Dendritic cell treated with granulocyte-macrophage colony-stimulating factor and Interleukin-4, amounts not matched to agents 40 ng/mL and 50 ng/mL, for 4 days (primary cell): Measurements from ENCODE around the gene PHACTR1.

Experiments used
- H3K27ac Mint-ChIP-seq: one replicate; pipeline ENCODE4 v1.8.0; 2022; ENCODE audit warnings: mild to moderate bottlenecking, mixed read lengths
- H3K27me3 Mint-ChIP-seq: one replicate; pipeline ENCODE4 v1.8.0; 2022; ENCODE audit warnings: mild to moderate bottlenecking, mixed read lengths
- H3K36me3 Mint-ChIP-seq: one replicate; pipeline ENCODE4 v1.8.0; 2022; ENCODE audit warnings: low read depth, mixed read lengths
- H3K4me1 Mint-ChIP-seq: one replicate; pipeline ENCODE4 v1.8.0; 2022; ENCODE audit warnings: low read depth, mixed read lengths
- H3K4me3 Mint-ChIP-seq: one replicate; pipeline ENCODE4 v1.8.0; 2022; ENCODE audit warnings: mild to moderate bottlenecking, moderate library complexity, mixed read lengths
- H3K9me3 Mint-ChIP-seq: one replicate; pipeline ENCODE4 v1.8.0; 2022; ENCODE audit warnings: mixed read lengths
- intact Hi-C: fragments of 100-400 bp; cut with micrococcal nuclease; formaldehyde crosslinking; loops from one replicate; pipeline ENCODE4 v1.15.0; 2022

PHACTR1 gene

DNA sequence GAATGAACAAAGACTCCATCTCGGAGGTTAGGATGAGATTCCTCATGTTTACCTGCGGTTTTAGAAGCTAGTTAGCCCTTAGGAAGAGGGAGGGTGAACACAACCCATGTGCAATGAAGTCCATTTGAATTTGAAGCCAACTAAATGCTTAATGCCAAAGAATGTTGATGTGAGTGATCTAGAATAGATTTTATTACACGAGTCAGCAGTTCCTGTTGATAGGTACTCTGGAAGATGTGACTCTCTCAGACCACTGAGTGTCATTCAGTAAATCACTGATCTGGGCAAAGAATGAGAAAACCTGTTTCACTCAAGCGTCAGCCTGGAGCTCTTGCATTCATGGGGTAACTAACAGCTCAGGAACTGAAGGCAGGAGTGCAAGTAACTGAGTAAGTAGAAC lies 505.5 kb downstream of the PHACTR1 start:
- Mint-ChIP-seq H3K9me3 (no peaks in the 10 kb centered on the region), H3K27ac (no peak overlapping the region), H3K27me3 (no peaks in the 10 kb centered on the region), H3K4me3 (no peak overlapping the region), H3K4me1 (no peaks in the 10 kb centered on the region), H3K36me3 (no peaks in the 10 kb centered on the region)
- intact Hi-C loops, result no loop called here

DNA sequence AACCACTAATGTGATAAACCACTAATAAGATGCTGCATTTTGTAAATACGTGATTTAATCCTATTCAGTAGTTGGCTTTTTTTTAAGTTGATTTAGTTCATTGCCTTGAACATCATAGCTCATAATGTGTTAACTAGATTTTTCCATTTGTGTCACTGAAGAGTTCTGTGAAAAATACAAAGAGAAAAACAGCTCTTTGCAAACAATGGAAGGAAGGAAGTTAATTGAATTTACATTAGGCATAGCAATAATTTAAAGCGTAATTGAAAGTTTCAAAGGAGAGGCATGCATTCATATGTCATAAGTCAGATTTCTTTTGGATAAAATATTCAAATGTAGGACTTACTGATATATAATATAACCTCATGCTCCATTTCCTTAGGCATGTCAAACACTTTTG lies 509.5 kb downstream of the PHACTR1 start:
- Mint-ChIP-seq H3K27me3 (peaks cover 1% of the 10 kb centered on the region), H3K27ac (no peak overlapping the region), H3K9me3 (no peaks in the 10 kb centered on the region), H3K4me1 (no peaks in the 10 kb centered on the region), H3K4me3 (no peak overlapping the region), H3K36me3 (peaks cover 15% of the 10 kb centered on the region)
- intact Hi-C loops, result no loop called here

DNA sequence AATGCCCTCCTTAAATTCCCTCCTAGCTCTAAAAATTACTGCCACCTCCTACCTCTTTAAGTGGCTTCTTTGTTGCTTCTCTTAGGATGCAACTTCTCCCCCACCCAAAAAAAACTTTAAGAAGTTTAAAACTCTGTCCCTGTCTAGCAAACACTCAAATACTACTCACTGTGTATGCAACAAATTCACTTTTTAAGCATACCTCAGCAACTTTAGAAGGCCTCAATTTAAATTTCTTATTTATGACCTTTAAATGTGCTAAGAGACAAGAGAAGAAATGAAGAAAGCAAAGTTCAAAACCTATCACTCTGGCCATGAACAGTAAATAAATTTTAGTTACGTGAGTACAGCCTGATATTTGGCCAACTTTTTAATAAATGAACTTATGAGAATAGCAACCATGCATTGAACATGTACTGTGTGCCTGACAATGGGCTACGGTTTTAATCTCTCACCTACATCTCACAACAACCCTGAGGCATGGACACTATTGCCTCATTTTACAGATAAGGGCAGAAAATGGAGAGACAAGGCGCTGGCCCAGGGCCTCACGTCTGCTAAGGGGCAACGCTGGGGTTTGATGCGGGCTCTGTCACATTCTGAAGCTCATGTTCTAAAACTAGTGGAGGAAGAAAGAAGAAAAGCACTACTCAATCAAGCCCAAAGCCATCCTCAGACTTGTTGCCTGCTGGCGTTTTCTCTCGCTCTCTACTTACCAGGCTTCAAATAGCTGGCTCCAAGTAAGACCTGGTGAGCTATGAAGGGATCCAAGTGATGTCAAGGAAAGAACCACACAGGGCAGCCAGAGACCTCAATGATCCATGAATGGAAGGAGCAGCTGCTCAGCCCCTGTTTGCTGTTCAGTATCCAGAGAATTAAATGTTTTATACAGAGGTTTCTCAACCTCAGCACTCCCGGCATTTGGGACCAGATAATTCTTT lies 512.0 kb downstream of the PHACTR1 start:
- H3K4me3 Mint-ChIP-seq, result no peak overlapping the region
- no peak overlapping the region for H3K27ac Mint-ChIP-seq
- peaks cover 19% of the 10 kb centered on the region for H3K36me3 Mint-ChIP-seq
- no peaks in the 10 kb centered on the region for H3K9me3 Mint-ChIP-seq
- intact Hi-C loops, result no loop called here
- H3K27me3 Mint-ChIP-seq, result peaks cover 1% of the 10 kb centered on the region
- no peaks in the 10 kb centered on the region for H3K4me1 Mint-ChIP-seq

DNA sequence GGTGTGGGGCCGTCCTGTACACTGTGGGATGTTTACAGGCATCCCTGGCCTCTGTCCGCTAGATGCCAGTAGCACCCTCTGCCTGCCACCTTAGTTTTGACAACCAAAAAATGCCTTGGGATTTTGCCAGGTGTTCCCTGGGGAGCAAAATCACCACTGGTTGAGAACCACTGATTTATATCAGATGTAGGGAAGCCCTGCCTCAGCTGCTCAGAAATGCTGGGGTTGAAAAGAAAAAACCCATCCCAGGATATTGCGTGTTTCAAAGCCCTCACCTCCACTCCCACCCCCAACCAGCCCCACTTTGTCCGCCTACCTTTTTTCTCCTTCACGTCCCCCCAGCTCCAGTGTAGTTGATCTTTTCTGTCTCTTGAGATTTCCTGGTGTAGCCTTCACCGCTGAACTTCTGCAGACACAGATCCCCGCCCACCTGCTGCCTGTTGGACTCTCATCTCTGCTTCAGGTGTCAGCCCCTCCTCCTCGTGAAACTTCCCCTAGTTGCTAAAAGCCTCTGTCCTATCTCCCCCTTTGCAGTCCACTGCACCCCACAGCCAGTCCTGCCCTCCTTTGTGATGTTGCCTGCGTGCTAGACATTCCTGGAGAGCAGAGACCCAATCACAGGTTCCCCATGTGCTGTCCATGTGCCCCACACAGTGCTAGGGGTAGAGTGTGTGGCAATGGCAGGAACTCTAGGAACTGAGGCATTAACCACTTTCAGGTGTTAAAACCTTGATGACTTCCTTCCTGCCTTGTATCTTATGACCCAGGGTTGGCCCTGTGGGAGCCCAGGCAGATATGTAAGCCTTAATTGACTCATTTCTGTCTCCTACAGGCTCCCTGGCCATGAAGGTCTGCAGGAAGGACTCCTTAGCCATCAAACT lies 512.9 kb downstream of the PHACTR1 start:
- Mint-ChIP-seq H3K36me3 (peaks cover 20% of the 10 kb centered on the region), H3K9me3 (no peaks in the 10 kb centered on the region), H3K27ac (no peak overlapping the region), H3K4me3 (no peak overlapping the region), H3K27me3 (peaks cover 1% of the 10 kb centered on the region), H3K4me1 (no peaks in the 10 kb centered on the region)
- intact Hi-C loops, result no loop called here

DNA sequence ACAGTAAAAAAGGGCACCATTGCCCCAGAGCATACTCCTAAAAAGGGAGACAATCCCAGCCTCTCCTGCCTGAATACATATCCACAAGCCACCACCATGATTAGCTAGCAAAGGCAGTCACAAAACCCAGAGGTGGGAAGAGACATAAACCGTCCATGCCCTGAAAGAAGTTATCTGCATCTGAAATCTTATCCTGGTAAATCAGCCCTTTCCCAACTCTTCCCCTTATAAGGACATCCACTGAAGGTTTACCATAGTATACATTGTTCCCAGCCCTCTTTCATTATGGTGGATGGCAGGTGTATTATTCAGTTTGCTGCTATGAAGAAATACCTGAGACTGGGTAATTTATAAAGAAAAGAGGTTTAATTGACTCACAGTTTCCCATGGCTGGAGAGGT lies 516.5 kb downstream of the PHACTR1 start:
- no peak overlapping the region for H3K4me3 Mint-ChIP-seq

DNA sequence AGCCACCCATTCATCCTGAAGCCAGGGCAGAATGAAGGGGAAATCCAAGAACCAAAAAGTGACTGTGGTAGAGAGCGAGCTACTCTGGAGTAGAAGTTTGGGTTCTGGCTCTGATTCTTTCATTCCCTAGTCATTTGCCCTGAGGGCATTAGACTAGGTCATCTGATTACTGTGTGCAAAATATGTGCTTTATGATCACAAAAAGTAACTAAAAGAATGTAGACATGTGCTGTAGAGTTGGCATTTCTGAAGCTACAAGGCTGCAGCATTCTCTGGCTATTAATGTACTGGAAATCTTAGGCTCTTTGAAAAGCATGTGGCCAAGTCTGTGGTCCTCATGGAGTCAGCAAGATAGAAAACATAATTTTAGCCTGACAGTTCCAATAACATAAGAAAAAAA lies 517.6 kb downstream of the PHACTR1 start:
- Mint-ChIP-seq H3K27me3 (peaks cover 1% of the 10 kb centered on the region), H3K27ac (no peak overlapping the region), H3K4me3 (no peak overlapping the region), H3K4me1 (peaks cover 8% of the 10 kb centered on the region), H3K36me3 (peaks cover 20% of the 10 kb centered on the region), H3K9me3 (no peaks in the 10 kb centered on the region)
- intact Hi-C loops, result no loop called here

More for the DNA sequence above, 516.5 kb downstream of the PHACTR1 start:
- Mint-ChIP-seq H3K4me1 (peaks cover 8% of the 10 kb centered on the region), H3K9me3 (no peaks in the 10 kb centered on the region), H3K27ac (no peak overlapping the region), H3K36me3 (peaks cover 20% of the 10 kb centered on the region), H3K27me3 (peaks cover 1% of the 10 kb centered on the region)
- intact Hi-C loops, result no loop called here

DNA sequence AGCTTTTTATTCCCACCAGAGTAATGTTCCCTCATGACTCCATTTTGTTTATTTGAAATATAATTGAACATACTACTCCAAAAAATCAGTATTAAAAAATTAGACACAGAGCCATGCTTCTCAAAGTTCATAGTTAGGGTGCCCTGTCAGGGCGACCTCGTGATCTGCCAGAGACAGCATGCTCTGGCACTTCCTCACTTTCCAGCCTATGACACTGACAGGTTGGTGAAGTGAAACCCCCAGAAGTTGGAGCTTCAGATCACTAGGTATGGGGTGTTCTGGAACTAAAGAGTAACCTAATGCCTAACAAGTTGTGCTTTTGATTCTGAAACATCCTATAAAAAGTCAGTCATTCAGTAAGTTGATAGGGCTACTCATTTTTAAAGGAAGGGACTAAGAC lies 518.8 kb downstream of the PHACTR1 start:
- peaks cover 13% of the 10 kb centered on the region for H3K36me3 Mint-ChIP-seq
- intact Hi-C loops, result no loop called here
- H3K27ac Mint-ChIP-seq, result no peak overlapping the region
- H3K4me1 Mint-ChIP-seq, result peaks cover 8% of the 10 kb centered on the region
- H3K27me3 Mint-ChIP-seq, result no peaks in the 10 kb centered on the region
- no peak overlapping the region for H3K4me3 Mint-ChIP-seq
- H3K9me3 Mint-ChIP-seq, result no peaks in the 10 kb centered on the region

DNA sequence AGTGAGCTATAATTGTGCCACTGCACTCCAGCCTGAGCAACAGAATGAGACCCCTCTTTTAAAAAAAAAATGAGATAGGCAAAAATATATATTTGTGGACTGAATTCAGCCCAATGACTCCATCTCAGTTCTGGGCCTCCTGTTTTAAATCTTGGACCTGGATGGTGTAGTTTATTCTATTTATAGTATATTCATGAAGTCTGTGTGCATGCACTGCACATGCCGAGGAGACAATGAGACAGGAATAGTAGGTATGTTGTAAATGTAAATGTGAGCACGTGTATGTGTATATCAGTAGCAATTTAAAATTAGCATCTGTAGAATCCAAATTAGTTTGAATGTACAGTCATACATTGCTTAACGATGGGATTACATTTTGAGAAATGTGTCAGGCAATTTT lies 520.8 kb downstream of the PHACTR1 start:
- Mint-ChIP-seq H3K27ac (no peak overlapping the region), H3K4me1 (peaks cover 8% of the 10 kb centered on the region), H3K4me3 (no peak overlapping the region), H3K9me3 (no peaks in the 10 kb centered on the region), H3K36me3 (peaks cover 5% of the 10 kb centered on the region), H3K27me3 (no peaks in the 10 kb centered on the region)
- intact Hi-C loops, result no loop called here

DNA sequence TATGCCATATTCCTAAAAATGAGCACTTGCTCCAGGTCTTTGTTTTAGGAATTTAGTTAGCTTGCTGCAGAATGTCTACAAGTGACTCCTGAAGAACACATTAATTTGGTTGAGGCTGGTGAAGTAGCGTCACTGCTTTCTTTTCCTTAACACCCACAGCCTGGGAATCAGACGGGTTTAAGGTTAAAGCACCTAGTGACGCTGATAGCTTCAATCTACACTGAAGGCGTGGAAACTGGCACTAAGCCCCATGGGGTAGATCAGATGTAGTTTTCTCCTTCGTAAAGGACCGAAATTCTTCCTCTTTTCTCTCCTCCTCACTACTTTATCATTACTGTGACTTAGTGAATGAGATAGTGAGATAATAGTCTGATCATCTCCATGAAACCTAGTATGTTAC lies 521.5 kb downstream of the PHACTR1 start:
- intact Hi-C loops, result no loop called here
- Mint-ChIP-seq H3K4me3 (no peak overlapping the region), H3K4me1 (peaks cover 8% of the 10 kb centered on the region)

DNA sequence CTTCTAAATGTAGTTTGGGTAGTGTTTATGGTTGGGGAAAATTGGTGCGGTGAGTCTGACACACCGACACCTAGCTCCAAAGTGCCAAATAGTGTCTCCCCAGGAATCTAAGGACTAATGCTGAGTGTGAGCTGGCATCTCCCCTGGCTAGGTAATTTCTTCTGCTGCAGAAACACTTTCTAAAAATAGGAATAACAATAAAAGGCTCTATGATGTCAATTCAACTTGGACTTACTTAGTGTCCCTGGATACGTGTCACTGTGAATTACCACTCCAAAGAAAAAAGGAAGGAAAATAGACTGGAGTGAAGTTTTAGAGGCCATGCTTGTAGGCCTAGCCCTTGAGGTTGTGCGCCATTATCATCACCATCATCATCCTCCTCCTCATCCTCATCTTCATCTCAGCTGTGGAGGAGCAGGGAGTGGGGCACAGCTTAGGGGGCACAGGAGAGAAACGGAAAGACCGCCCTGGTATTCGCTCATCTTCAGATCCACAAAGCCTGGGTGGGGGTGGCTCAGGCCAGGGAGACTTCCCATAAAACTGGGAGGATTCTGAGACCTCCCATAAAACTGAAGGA lies 522.2 kb downstream of the PHACTR1 start:
- H3K4me3 Mint-ChIP-seq, result no peak overlapping the region
- peaks cover 3% of the 10 kb centered on the region for H3K9me3 Mint-ChIP-seq
- no peaks in the 10 kb centered on the region for H3K27me3 Mint-ChIP-seq
- peaks cover under 1% of the 10 kb centered on the region for H3K36me3 Mint-ChIP-seq
- H3K27ac Mint-ChIP-seq, result no peak overlapping the region
- peaks cover 8% of the 10 kb centered on the region for H3K4me1 Mint-ChIP-seq
- intact Hi-C loops, result no loop called here

More for the DNA sequence above, 521.5 kb downstream of the PHACTR1 start:
- H3K36me3 Mint-ChIP-seq, result peaks cover 5% of the 10 kb centered on the region
- no peaks in the 10 kb centered on the region for H3K27me3 Mint-ChIP-seq
- no peak overlapping the region for H3K27ac Mint-ChIP-seq
- no peaks in the 10 kb centered on the region for H3K9me3 Mint-ChIP-seq

DNA sequence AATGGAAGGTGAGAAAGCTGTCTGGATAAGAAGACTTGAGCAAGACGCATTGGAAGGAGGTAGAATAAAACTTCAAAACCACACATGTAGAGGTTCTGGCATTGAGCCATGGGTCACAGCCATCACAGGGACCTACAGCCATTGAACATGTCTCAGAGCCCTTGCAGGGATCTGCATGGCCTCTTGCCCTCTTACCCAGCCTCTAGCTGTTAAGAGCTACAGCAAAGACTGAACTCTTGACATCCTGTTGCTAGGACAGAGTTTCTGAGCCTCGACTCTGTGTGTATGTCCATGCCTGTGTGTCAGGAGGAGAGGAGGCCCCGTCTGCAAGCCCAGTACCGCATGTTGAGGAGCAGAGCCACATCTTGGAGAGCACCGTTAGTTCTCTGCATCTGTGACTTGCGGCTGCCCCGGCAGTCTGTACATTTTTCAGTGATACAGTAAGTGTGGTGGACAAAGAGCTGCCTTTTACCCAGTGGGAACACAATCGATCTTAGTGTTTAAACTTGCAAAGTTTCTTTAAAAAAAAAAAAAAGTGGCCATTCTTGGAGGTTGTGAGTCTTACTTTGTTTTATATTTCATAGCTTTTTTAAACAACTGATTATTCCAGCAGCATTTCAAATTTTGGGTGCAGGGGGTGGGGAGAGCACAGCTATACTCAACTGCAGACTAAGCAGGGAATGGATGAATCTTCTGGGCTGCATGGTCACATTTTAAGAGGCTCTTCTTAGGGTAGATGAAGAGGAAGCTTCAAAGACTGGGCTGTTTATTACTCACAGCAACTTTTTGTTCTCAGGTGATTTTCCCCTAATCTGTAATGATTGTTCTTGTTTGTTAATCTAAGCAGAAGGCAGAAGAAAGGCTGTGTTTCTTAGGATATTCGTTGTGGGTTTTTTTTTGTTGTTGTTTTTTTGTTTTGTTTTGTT lies 523.2 kb downstream of the PHACTR1 start:
- Mint-ChIP-seq H3K36me3 (peaks cover 6% of the 10 kb centered on the region), H3K27me3 (no peaks in the 10 kb centered on the region), H3K27ac (no peak overlapping the region), H3K9me3 (peaks cover 10% of the 10 kb centered on the region), H3K4me1 (peaks cover 8% of the 10 kb centered on the region), H3K4me3 (no peak overlapping the region)
- intact Hi-C loops, result no loop called here

DNA sequence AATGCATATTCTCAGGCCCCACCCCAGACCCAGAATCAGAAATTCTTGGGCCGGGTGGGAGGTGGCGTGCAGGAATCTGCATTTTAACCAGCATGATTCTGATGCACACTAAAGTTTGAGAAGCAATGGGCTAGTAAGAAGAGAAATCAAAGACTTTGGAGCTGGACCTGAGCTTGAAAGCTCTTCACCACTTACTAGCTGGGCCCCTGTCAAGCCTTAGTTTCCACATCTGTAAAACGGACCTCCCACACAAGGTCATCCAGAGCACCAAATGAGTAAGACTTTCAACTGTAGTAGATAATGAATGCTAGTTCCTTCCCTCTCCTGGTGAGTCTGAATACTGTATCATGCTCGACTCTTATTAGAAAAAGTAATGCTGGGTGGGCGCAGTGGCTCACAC lies 524.8 kb downstream of the PHACTR1 start:
- H3K9me3 Mint-ChIP-seq, result peaks cover 10% of the 10 kb centered on the region
- no peaks in the 10 kb centered on the region for H3K27me3 Mint-ChIP-seq
- no peak overlapping the region for H3K4me3 Mint-ChIP-seq
- intact Hi-C loops, result no loop called here
- H3K27ac Mint-ChIP-seq, result no peak overlapping the region
- H3K4me1 Mint-ChIP-seq, result no peaks in the 10 kb centered on the region
- H3K36me3 Mint-ChIP-seq, result peaks cover 6% of the 10 kb centered on the region

DNA sequence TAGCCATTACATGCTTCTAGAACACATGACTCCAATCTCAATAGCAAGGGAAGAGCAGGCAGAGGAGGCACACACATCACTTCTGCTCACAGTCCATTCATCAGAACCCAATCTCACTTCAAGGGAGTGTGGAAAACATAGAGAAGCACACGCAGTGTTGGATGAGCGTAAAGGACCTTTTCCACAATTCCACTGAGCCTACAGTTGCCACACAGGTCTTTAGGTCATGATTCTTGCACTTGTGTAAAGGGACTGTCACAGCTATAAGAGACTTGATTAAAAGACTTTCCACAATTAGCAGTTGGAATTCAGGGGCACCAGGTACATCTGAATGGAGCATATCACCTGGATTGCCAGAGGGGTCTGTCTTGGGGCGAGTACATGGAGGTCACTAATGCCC lies 525.6 kb downstream of the PHACTR1 start:
- H3K9me3 Mint-ChIP-seq, result peaks cover 10% of the 10 kb centered on the region
- H3K4me1 Mint-ChIP-seq, result no peaks in the 10 kb centered on the region
- intact Hi-C loops, result no loop called here
- H3K36me3 Mint-ChIP-seq, result peaks cover 6% of the 10 kb centered on the region
- no peaks in the 10 kb centered on the region for H3K27me3 Mint-ChIP-seq
- H3K4me3 Mint-ChIP-seq, result no peak overlapping the region
- H3K27ac Mint-ChIP-seq, result no peak overlapping the region
